HG02623 (cell line): Measurements from ENCODE around the gene PKD2.
"Not testable (repeated sequence)": the region's sequence is repeated elsewhere in the genome, so short reads cannot be mapped to it uniquely, and the experiment has no call there.

Source experiments
- ATAC-seq: cut with Tn5 transposase; IDR thresholded peaks from one replicate; pipeline ENCODE4 v1.9.1; 2021; ENCODE audit warnings: moderate library complexity; ENCODE audit not compliant: unreplicated experiment

PKD2 gene

DNA sequence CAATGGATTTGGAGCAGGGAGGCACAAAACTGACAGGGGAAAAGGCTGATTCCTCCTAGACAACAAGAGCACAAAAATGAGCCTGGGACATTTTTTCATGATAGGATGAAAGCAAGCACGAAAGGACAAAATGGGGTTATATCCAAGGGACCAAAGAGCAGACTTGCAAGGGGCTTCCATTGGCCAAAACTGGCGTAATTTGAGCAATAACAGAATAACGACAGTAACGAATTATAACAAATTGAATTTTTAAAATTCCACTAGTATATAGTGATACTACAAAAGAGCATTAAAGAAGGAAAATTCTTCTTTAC lies 21.6 kb upstream of the PKD2 start:
- ATAC-seq: no peak

DNA sequence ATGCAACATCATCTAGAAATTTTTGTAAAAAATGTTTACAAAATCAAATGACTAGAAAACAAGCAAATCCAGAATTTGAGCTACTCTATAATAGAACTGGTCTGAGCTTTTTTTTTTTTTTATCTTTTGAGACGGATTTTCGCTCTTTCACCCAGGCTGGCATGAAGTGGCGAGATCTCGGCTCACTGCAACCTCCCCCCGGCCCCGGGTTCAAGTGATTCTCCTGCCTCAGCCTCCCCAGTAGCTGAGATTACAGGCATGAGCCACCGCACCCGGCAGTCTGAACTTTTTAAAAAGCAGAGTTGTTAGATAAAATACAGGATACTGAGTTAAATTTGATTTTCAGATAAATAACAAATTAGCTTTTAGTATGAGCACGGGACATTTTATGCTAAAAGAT lies 20.9 kb upstream of the PKD2 start:
- no peak for ATAC-seq

DNA sequence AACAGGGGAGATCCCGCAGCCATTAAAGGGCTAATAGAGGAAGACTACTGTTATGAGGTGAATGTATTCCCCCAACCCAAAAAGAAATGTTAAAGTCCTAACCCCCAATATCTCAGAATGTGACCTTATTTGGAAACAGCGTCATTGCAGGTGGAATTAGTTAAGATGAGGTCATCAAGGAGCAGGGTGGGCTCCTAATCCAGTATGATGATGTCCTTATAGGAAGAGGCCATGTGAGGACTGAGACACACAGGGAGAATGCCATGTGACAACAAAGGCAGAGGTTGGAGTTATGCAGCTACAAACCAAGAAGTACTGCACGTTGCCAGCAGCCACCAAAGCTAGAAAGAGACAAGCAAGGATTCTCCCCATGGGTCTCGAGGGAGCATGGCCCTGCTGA lies 17.7 kb upstream of the PKD2 start:
- no peak for ATAC-seq

DNA sequence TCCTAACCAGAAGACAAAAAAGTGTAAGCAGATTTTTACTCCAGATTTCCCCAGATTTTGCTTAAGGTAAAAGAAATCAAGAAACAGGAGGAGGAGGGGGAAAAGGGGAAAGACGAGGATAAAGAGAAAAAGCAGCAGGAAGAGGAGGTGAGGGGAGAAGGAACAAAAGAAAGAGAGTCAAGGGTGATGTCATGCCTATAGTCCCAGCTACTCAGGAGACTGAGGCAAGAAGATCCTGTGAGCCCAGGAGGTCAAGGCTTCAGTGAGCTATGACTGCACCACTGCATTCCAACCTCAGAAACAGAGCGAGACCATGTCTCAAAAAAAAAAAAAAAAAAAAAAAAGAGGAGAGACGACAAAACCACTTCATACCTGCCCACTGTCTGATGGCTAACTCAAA lies 12.0 kb upstream of the PKD2 start:
- ATAC-seq: no peak

DNA sequence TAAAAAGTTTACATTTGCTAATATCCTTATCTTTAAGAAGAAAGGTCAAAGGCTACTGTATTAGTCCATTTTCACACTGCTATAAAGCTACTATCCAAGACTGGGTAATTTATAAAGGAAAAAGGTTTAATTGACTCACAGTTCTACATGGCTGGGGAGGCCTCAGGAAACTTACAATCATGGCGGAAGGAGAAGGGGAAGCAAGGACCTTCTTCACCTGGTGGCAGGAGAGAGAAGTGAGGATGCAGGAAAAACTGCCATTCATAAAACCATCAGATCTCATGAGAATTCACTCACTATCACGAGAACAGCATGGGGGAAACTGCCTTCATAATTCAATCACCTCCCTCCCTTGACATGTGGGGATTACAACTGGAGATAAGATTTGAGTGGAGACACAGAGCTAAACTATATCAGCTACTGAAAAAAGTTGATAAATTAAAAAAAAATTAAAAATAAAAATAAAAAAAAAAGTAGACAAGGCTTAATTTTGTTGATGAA lies 8.2 kb upstream of the PKD2 start:
- ATAC-seq: not testable (repeated sequence)

DNA sequence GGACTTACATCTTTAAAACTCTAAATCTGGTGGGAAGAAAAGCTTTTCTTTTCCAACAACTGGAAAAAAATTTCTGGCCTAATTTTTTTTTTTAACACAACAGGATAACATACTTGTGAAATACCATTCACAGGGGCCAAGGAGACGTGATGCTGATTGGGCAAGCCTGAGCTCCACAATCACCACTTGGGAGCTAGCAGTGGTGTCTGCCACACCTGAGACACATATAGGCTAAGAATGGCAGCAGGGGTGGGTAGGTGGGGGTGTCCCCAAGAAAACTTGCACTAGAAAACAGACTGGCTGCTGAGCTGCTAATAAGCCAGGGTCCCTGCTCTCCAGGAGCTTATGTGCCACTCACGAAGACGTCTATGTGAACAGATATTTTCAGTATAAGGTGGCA lies 5.6 kb upstream of the PKD2 start:
- ATAC-seq: no peak

DNA sequence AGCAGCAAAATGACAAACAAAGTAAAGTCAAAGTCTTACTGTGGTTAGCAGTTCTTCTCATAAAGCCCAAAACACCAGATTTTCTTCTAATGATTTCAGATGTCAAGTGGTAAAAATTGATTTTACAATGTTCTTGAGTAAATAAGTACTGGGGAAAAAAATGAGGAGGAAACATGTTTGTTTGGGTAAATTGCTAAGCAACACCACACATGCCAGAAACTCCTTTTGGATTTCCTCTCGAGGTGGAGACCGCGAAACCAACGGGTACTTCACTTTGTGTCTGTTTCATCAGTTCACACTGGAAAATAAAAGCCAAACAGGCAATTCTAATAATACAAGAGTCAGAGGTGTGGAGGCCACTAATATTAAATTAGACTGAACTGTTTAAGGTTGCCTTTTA lies 4.6 kb upstream of the PKD2 start:
- ATAC-seq: no peak

DNA sequence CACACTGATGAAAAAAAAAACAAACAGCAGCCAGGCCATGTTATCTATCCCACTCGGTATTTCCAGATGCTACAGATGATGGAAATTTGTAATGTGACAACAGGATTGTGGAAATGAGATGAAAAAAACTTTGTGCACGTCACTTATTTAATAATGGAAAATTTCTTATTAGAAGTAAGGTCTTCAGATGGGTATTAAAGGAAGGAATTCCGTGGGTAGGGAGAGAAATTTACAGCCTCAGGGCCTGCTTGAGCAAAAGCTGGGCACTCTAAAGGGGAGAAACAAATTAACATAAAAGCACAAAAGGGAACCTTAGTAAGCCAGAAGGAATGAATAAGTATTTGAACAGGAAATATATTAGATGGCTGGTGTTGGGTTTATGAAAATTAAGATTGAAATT lies 4.2 kb upstream of the PKD2 start:
- no peak for ATAC-seq

DNA sequence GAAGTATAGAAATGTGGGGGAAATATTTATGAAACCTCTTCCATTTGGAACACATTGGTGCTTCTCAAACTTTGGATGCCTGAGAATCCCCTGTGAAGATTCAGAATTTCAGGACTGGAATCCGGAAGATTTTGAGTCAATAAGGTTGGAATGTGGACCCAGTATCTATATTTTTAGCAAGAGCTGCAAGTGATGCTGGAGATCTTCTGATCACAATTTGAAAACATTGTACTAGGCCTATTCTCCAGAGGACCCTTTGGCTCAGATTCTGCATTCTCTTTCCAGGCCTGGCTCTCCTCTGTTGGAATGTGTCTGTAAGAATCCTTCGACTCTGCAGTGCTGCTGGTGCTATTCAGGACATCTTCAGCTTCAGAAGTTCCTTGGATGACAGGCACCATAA lies 2.4 kb upstream of the PKD2 start:
- no peak for ATAC-seq

DNA sequence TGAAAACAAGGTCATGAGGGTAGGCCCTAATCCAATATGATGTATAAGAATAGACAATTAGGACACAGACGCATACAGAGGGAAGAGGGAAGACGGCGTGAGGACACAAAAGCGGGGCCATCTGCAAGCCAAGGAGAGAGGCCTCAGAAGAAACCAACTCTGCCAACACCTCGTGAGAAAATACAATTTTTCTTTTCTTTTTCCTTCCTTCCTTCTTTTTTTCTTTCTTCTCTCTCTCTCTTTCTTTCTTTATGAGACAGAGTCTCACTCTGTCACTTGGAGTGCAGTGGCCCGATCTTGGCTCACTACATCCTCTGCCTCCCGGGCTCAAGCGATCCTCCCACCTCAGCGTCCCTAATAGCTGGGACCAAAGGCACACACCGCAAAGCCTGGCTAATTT lies 1.5 kb upstream of the PKD2 start:
- ATAC-seq: no peak

DNA sequence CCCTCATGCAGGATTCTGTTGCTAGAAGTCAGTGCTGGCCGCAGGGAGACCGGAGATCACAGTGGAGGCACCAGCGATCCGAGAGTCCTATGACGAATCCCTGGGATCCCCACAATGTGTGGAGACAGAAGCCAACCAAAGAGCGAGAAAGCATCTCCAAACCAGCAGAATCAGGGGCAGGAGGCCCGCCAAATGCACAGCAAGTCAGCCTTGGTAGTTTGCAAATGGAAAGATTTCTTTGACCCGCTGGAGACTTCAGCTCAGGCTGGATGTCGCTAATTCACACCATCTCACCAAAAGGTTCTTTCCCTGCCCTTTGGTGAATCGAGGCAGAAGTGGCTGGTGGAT lies 505 bp upstream of the PKD2 start:
- no peak for ATAC-seq

DNA sequence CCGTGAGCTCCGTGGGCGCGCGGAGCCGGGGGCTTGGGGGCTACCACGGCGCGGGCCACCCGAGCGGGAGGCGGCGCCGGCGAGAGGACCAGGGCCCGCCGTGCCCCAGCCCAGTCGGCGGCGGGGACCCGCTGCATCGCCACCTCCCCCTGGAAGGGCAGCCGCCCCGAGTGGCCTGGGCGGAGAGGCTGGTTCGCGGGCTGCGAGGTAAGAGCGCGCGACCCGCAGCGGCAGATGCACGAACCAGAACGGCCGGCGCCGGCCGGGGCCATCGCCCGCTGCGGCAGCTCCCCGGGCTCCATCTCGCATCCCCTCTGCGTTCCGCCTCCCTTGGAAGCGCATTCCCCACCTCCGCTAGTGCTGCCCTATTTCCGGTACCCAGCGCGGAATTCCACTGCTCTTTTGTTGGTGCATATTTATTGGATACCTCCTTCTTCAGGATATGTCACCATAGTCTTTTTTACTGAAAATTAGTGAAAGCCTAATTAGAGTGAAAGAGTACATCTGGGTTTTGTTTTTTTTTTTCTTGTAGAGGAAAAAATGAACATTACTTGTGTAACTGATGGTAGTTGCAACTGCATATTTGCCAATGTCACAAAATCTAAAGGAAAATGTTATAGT lies 797 bp downstream of the PKD2 start:
- ATAC-seq: peak; percentile 27

DNA sequence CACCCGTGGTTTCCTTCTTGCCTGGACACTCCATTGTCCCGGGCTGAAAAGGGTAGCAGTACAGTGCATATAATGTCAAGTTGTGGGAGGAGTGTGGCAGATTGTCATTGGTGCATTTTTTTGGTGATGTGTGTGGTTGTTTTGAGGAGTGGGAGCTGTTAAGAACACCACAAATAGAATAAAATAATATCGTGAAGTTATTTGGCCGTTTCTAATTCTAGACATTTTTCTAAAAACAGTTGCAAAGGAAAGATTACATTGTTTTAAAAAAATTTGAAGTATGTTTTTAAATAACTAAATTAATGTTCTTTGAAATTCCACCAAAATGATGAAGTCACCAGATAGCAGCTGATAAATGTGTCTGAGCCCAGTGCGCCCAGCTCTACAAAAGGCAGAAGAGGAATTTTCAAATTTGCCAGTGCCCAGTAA lies 1.3 kb downstream of the PKD2 start:
- no peak for ATAC-seq

DNA sequence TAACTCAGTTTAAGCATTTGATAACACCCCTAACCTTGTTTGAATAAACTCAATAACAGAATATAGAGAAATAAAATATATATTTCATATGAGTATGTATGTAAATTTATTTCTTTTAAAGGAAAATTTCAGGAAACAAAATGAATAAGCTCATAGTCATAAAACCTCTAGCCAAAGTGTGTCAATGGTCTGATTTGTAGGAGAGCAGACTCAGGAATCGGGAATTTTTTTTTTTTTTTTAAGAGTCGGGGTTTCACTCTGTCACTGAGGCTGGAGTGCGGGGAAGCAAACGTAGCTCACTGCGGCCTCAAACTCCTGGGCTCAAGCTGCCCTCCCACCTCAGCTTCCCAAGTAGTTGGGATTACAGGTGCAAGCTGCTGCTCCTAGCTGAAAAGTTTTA lies 2.4 kb downstream of the PKD2 start:
- no peak for ATAC-seq

DNA sequence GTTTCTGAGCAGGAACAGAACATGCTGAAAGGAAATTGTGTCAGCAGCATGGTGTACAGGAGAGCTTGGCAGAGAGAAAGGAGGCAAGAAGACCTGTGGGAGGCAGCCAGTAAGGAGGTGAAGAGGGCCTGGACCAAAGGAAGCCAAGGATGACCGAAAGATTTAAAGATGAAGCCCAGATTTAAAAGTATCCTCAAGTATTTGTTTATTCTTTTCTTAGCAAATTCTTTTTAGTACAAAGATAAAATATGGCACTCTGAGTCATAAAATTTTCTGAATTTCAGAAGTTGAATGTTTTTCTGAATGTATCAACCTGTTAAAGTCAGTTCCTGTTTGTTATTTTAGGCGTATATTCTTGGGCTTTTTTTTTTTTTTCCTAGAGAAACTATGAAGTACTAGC lies 3.5 kb downstream of the PKD2 start:
- no peak for ATAC-seq

DNA sequence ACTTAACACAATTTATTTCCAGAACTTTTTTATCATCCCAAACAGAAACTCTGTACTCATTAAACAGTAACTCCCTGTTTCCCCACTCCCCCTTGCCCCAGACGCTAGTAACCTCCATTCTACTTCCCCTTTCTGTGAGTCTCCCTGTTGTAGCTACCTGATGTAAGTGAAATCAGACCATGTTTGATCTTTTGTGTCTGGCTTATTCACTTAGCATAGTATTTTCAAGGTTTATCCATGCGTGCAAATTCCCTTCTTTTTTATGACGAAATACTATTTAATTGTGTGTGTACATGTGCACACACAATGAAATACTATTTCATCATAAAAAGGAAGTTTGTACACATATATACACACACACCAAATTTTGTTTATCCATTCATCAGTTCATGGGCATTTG lies 5.2 kb downstream of the PKD2 start:
- ATAC-seq: peak; percentile 49

DNA sequence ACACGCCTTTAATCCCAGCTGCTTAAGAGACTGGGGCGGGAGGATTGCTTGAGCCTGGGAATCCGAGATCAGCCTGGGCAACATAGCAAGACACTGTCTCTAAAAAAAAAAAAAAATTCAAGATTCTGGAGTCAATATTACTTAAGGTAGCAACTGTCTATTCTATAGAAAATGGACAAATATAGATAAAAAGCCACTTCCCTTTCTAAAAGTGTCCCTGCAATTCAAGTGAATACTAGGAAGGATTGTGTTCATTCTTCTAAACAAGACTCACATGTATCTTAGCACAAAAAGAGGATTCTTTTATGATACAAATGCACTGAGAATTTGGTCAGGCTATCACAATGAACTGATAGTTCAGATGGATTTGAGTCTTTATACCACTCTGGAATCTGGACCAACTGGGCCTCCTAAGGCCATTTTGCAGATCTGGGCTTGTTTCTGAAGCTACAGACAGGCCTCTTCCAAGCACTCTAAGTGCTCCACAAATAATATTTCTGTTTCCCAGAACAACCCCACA lies 7.0 kb downstream of the PKD2 start:
- no peak for ATAC-seq

DNA sequence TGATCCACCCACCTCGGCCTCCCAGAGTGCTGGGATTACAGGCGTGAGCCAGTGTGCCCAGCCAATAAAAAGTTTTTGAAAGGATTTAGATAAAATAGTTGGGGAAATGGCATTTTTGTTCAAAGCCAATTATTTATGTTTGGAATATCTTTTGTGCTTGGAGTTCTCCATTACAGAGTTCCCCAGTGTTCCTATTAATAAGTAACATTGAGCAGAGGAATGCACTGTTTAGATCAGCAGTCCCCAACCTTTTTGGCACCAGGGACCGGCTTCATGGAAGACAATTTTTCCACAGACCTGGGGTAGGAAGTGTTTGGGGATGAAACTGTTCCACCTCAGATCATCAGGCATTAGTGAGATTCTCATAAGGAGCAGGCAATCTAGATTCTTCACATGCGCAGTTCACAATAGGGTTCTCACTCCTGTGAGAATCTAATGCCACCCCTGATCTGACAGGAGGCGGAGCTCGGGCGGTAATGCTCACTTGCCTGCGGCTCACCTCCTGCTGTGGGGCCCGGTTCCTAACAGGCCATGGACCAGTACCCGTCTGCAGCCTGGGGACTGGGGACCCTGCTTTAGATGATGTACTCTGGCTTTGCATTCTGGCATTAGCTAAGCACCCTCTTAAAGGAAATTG lies 8.3 kb downstream of the PKD2 start:
- ATAC-seq: no peak

DNA sequence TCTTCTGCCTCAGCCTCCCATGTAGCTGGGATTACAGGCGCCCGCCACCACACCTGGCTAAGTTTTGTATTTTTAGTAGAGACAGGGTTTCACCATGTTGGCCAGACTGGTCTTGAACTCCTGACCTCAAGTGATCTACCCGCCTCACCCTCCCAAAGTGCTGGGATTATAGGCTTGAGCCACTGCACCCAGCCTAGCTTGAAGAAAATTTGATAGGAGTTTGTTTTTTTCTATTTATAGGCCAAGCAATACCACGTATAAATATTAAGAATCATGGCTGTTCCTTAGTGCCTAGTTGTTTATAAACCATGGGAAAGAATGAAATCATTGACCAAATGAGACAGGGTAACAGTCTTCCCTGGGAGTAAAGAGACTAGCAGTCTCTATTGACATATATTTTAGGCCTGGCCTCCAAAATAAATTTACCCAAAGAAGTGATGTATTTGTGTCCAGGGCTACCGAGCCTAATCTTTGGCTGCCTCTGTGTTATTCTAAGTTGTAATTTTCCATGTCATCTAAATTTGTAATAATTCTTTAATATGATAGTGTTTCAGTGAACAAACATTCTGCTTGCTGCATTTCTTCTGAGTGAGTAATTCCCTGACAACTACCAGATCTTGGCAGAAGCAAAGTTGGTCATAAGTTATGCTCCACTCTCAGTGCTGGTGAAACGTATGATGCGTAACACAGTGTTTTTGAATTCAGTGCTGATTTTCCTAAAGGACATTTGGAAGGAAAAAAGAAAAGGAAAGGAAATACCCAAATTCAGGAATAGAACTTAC lies 10.3 kb downstream of the PKD2 start:
- no peak for ATAC-seq

DNA sequence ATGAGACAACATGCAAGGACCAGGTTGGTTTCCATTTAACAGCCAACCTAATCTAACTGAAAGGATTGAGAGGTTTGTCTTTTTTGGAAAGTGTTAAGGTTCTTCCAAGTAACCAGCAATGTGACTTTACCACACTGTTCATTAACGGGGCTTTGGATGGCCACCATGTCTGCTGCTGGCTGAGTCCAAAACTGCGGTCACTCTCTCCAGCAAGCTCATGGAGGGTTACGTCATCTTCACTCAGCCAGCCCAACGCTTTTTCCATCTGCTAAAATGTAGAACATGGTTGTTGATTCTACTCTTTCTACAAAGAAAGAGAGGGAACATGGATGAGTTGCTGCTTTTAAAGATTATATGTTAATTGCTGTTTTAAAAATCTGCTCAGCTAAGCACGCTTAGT lies 11.0 kb downstream of the PKD2 start:
- ATAC-seq: no peak

DNA sequence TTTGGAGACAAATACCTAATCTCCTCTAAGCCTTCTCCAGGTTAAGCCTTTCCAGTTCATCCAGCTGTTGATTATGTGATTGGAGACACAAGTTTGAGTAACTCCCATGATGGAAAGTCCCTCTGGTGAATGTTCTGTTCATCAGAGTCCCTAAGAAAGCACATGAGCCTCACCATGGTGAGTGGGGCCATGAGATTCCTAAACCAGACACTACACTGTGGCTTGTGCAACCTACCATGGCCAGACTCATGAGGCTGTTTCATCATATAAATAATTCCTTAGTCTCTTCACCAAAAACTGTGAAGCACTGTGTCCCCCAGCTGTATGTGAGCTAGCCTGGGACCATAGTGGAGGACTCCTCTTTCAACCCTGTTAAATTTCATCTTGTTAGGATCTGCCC lies 14.4 kb downstream of the PKD2 start:
- no peak for ATAC-seq

DNA sequence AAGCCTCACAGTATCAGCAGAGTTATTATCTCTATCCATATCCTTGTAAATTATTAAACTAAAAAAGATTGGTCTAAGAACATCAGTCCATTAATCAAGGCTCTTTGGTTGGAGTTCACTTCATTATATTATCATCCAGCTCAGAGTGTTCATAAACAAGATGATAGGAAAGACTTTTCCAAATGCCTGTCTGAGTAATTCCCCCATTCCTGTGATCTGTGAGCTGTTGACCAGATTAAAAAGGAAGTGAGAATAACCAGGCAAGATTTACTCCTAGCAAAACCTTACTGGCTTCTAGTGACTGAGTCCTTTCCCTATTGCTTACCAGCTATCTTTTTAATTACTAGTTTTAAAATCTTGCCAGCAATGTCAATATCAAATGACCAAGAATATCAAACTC lies 14.9 kb downstream of the PKD2 start:
- no peak for ATAC-seq
